ENCODE measurements around the gene XRN2.
A peak's percentile ranks its signal among the peaks of the same experiment; 100 is the strongest.

Gene XRN2

DNA sequence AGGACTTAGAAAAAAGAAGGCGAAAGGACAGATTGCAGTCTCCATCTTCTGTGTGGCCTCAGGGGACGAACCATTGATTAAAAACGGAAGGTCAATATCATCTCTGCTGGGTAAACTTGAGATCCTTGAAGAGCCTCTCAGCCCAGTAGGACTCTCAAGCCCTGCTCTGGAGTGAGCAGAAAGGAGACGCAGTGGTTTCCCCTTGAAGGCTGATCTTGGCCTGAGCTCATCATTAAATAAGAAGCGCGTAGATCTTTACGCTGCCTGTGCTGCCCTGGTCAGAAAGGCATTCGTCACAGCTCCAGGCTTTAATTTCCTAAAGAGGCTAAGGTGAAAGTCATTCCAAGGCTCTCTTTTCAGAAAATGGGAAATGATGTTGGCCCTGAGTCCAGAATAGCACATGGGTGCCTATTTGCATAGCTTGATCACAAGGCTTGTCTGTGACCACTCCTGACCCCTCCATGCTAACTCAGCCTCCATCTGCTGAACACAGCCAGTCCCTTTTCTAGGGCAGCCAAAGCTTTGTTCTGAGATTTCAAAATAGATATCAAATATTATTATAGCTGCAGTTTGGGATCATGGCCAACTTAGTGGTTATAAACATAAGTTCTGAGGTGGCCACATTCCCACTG is 29.3 kb upstream of the XRN2 start:
- Histone ChIP-seq H3K27me3 (ENCODE audit: control insufficient read depth in 3 of 3, insufficient read depth in 3 of 3, low read depth in 1 of 3, low read length in 3 of 3) (peaks cover 0 to 11% (median 0%) of the 10 kb centered on the region in 3 experiments), H3K9me3 (replicated peaks in 1 of 2; ENCODE audit: control insufficient read depth in 2 of 2, insufficient read depth in 1 of 2, low read depth in 1 of 2, low read length in 2 of 2) (no peaks in the 10 kb centered on the region), H2AFZ (ENCODE audit: low read length) (no peak overlapping the region), H3K14ac (ENCODE audit: low read length) (no peak overlapping the region), H3K4me3 (ENCODE audit: low read length in 2 of 2) (no peak overlapping the region), H3K27ac (replicated peaks; ENCODE audit: low read length) (no peak overlapping the region), H2BK120ac (ENCODE audit: low read depth, low read length) (no peak overlapping the region), H2BK5ac (ENCODE audit: low read length) (no peak overlapping the region), H3K23ac (ENCODE audit: low read depth, low read length, poor library complexity) (no peak overlapping the region), H2AK5ac (ENCODE audit: low read depth, low read length) (no peak overlapping the region), H3K36me3 (replicated peaks in 1 of 2; ENCODE audit: control insufficient read depth in 2 of 2, insufficient read depth in 2 of 2, low read length in 2 of 2) (no peaks in the 10 kb centered on the region), H3K18ac (ENCODE audit: low read length) (no peak overlapping the region), H3K79me1 (ENCODE audit: low read depth, low read length) (no peaks in the 10 kb centered on the region), H3K4me2 (ENCODE audit: insufficient read depth, low read length, poor library complexity, severe bottlenecking) (no peak overlapping the region), H3K4ac (ENCODE audit: low read length) (no peak overlapping the region), H3K9ac (ENCODE audit: low read depth, low read length, poor library complexity) (no peak overlapping the region), H4K8ac (ENCODE audit: low read depth, low read length) (no peak overlapping the region), H2BK12ac (ENCODE audit: low read length) (no peak overlapping the region), H3K4me1 (ENCODE audit: control insufficient read depth in 2 of 2, insufficient read depth in 1 of 2, low read depth in 1 of 2, low read length in 2 of 2) (no peaks in the 10 kb centered on the region), H4K91ac (ENCODE audit: low read depth, low read length, poor library complexity) (no peak overlapping the region), H2BK15ac (ENCODE audit: low read length) (no peak overlapping the region)
- WGBS, 2 donors (ENCODE audit: extremely low coverage in 2 of 2, insufficient read length in 2 of 2, insufficient replicate concordance in 1 of 2), result no CpG with 5 or more reads among the region's 8 CpGs
- no peak for DNase-seq (ENCODE audit: low spot score)

- no peak overlapping the region for H2AFZ ChIP-seq (ENCODE audit: low read length)
- whole genome bisulfite sequencing, 2 donors (ENCODE audit: extremely low coverage in 2 of 2, insufficient read length in 2 of 2, insufficient replicate concordance in 1 of 2), result no CpG with 5 or more reads among the region's 2 CpGs
- H3K4ac ChIP-seq (ENCODE audit: low read length), result no peak overlapping the region
Observed at GRCh38 chr20:21278829-21279228, 24.3 kb upstream of the XRN2 start.

DNA sequence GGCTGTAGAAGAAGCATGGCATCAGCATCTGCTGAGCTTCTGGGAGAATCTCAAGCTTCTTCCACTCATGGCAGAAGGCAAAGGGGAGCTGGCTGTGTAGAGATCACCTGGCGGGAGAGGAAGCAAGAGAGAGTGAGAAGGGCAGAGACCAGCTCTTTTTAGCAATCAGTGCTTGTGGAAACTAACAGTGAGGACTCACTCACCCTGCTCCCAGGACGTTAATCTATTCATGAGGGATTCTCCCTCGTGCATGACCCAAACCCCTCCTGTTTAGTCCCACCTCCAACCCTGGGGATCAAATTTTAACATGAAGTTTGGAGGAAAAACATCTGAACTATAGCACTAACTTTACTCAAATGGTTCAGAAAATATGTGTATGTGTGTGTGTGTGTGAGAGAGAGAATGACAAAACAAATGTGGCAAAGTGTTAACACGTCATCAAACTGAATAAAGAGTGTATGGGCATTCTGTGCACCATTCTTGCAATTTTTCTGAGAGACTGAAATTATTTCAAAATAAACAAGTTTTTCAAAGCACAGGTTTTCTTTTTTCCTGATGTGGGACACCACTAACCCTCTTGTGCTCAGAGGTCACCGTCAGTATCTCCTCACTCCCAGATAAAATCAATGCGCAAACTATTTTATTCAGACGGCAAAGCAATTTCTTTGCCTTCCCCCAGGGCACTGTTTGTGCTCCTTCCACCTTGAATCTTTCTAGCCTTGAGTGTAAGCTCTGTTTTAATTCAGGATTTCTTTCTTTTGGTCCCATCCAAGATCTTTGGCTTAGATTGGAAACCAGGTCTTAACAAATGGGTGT is 23.2 kb upstream of the XRN2 start:
- H2BK120ac ChIP-seq (ENCODE audit: low read depth, low read length), result no peak overlapping the region
- H2BK5ac ChIP-seq (ENCODE audit: low read length), result no peak overlapping the region
- no peaks in the 10 kb centered on the region for H3K79me1 ChIP-seq (ENCODE audit: low read depth, low read length)
- DNase-seq (ENCODE audit: low spot score), result no peak
- H2AK5ac ChIP-seq (ENCODE audit: low read depth, low read length), result no peak overlapping the region
- peaks cover 0 to 2% of the 10 kb centered on the region in 2 donors for H3K36me3 ChIP-seq (replicated peaks in 1 of 2; ENCODE audit: control insufficient read depth in 2 of 2, insufficient read depth in 2 of 2, low read length in 2 of 2)
- H3K14ac ChIP-seq (ENCODE audit: low read length), result no peak overlapping the region
- no peak overlapping the region for H2BK15ac ChIP-seq (ENCODE audit: low read length)
- WGBS, 2 donors (ENCODE audit: extremely low coverage in 2 of 2, insufficient read length in 2 of 2, insufficient replicate concordance in 1 of 2), result no CpG with 5 or more reads among the region's 7 CpGs
- H4K91ac ChIP-seq (ENCODE audit: low read depth, low read length, poor library complexity), result no peak overlapping the region
- H4K8ac ChIP-seq (ENCODE audit: low read depth, low read length), result no peak overlapping the region
- no peak overlapping the region for H2BK12ac ChIP-seq (ENCODE audit: low read length)
- no peak overlapping the region for H3K23ac ChIP-seq (ENCODE audit: low read depth, low read length, poor library complexity)
- peaks cover 0 to 14% (median 3%) of the 10 kb centered on the region in 3 experiments for H3K27me3 ChIP-seq (ENCODE audit: control insufficient read depth in 3 of 3, insufficient read depth in 3 of 3, low read depth in 1 of 3, low read length in 3 of 3)
- peaks cover 0 to 3% of the 10 kb centered on the region in 2 donors for H3K4me1 ChIP-seq (ENCODE audit: control insufficient read depth in 2 of 2, insufficient read depth in 1 of 2, low read depth in 1 of 2, low read length in 2 of 2)
- no peak overlapping the region for H3K4ac ChIP-seq (ENCODE audit: low read length)
- H3K9me3 ChIP-seq (replicated peaks in 1 of 2; ENCODE audit: control insufficient read depth in 2 of 2, insufficient read depth in 1 of 2, low read depth in 1 of 2, low read length in 2 of 2), result no peaks in the 10 kb centered on the region
- peak overlapping the region; percentile 12 for H3K9ac ChIP-seq (ENCODE audit: low read depth, low read length, poor library complexity)
- no peak overlapping the region for H3K18ac ChIP-seq (ENCODE audit: low read length)
- H3K4me2 ChIP-seq (ENCODE audit: insufficient read depth, low read length, poor library complexity, severe bottlenecking), result no peak overlapping the region
- H3K27ac ChIP-seq (replicated peaks; ENCODE audit: low read length), result no peak overlapping the region
- H2AFZ ChIP-seq (ENCODE audit: low read length), result no peak overlapping the region
- H3K4me3 ChIP-seq (ENCODE audit: low read length in 2 of 2), result no peak overlapping the region

More at GRCh38 chr20:21278829-21279228, 24.3 kb upstream of the XRN2 start:
- H2BK5ac ChIP-seq (ENCODE audit: low read length), result no peak overlapping the region
- H3K4me2 ChIP-seq (ENCODE audit: insufficient read depth, low read length, poor library complexity, severe bottlenecking), result no peak overlapping the region
- H3K4me1 ChIP-seq (ENCODE audit: control insufficient read depth in 2 of 2, insufficient read depth in 1 of 2, low read depth in 1 of 2, low read length in 2 of 2), result peaks cover 0 to 3% of the 10 kb centered on the region in 2 donors
- H3K18ac ChIP-seq (ENCODE audit: low read length), result no peak overlapping the region
- H3K14ac ChIP-seq (ENCODE audit: low read length), result no peak overlapping the region
- no peak overlapping the region for H3K27ac ChIP-seq (replicated peaks; ENCODE audit: low read length)
- H3K4me3 ChIP-seq (ENCODE audit: low read length in 2 of 2), result no peak overlapping the region
- H3K23ac ChIP-seq (ENCODE audit: low read depth, low read length, poor library complexity), result no peak overlapping the region
- H2BK12ac ChIP-seq (ENCODE audit: low read length), result no peak overlapping the region
- H2BK15ac ChIP-seq (ENCODE audit: low read length), result no peak overlapping the region
- H3K79me1 ChIP-seq (ENCODE audit: low read depth, low read length), result no peaks in the 10 kb centered on the region
- H4K91ac ChIP-seq (ENCODE audit: low read depth, low read length, poor library complexity), result no peak overlapping the region
- H3K9ac ChIP-seq (ENCODE audit: low read depth, low read length, poor library complexity), result no peak overlapping the region
- no peak overlapping the region for H4K8ac ChIP-seq (ENCODE audit: low read depth, low read length)
- H2BK120ac ChIP-seq (ENCODE audit: low read depth, low read length), result no peak overlapping the region
- H3K36me3 ChIP-seq (replicated peaks in 1 of 2; ENCODE audit: control insufficient read depth in 2 of 2, insufficient read depth in 2 of 2, low read length in 2 of 2), result peaks cover 0 to 2% of the 10 kb centered on the region in 2 donors
- peaks cover 0 to 14% (median 3%) of the 10 kb centered on the region in 3 experiments for H3K27me3 ChIP-seq (ENCODE audit: control insufficient read depth in 3 of 3, insufficient read depth in 3 of 3, low read depth in 1 of 3, low read length in 3 of 3)
- no peaks in the 10 kb centered on the region for H3K9me3 ChIP-seq (replicated peaks in 1 of 2; ENCODE audit: control insufficient read depth in 2 of 2, insufficient read depth in 1 of 2, low read depth in 1 of 2, low read length in 2 of 2)
- DNase-seq (ENCODE audit: low spot score), result no peak
- no peak overlapping the region for H2AK5ac ChIP-seq (ENCODE audit: low read depth, low read length)

GRCh38 chr20:21280522-21281016 is 22.6 kb upstream of the XRN2 start:
- Histone ChIP-seq H2BK15ac (ENCODE audit: low read length) (no peak overlapping the region), H4K91ac (ENCODE audit: low read depth, low read length, poor library complexity) (no peak overlapping the region), H2BK5ac (ENCODE audit: low read length) (no peak overlapping the region), H3K27ac (replicated peaks; ENCODE audit: low read length) (no peak overlapping the region), H2BK12ac (ENCODE audit: low read length) (no peak overlapping the region), H2BK120ac (ENCODE audit: low read depth, low read length) (no peak overlapping the region), H4K8ac (ENCODE audit: low read depth, low read length) (peak overlapping the region; percentile 29), H3K4ac (ENCODE audit: low read length) (no peak overlapping the region), H3K9me3 (replicated peaks in 1 of 2; ENCODE audit: control insufficient read depth in 2 of 2, insufficient read depth in 1 of 2, low read depth in 1 of 2, low read length in 2 of 2) (no peaks in the 10 kb centered on the region), H3K23ac (ENCODE audit: low read depth, low read length, poor library complexity) (peak overlapping the region; percentile 22), H3K27me3 (ENCODE audit: control insufficient read depth in 3 of 3, insufficient read depth in 3 of 3, low read depth in 1 of 3, low read length in 3 of 3) (peaks cover 0 to 14% (median 3%) of the 10 kb centered on the region in 3 experiments), H3K18ac (ENCODE audit: low read length) (no peak overlapping the region), H3K14ac (ENCODE audit: low read length) (no peak overlapping the region), H3K4me2 (ENCODE audit: insufficient read depth, low read length, poor library complexity, severe bottlenecking) (no peak overlapping the region), H3K36me3 (replicated peaks in 1 of 2; ENCODE audit: control insufficient read depth in 2 of 2, insufficient read depth in 2 of 2, low read length in 2 of 2) (peaks cover 0 to 2% of the 10 kb centered on the region in 2 donors), H3K4me1 (ENCODE audit: control insufficient read depth in 2 of 2, insufficient read depth in 1 of 2, low read depth in 1 of 2, low read length in 2 of 2) (peaks cover 0 to 3% of the 10 kb centered on the region in 2 donors), H2AFZ (ENCODE audit: low read length) (no peak overlapping the region), H3K4me3 (ENCODE audit: low read length in 2 of 2) (peak overlapping the region in 1 of 2 donors; percentile 12), H3K9ac (ENCODE audit: low read depth, low read length, poor library complexity) (no peak overlapping the region), H2AK5ac (ENCODE audit: low read depth, low read length) (peak overlapping the region; percentile 65), H3K79me1 (ENCODE audit: low read depth, low read length) (no peaks in the 10 kb centered on the region)
- no CpG with 5 or more reads among the region's 3 CpGs for WGBS, 2 donors (ENCODE audit: extremely low coverage in 2 of 2, insufficient read length in 2 of 2, insufficient replicate concordance in 1 of 2)
- no peak for DNase-seq (ENCODE audit: low spot score)
